ENCODE results near the gene CREBBP. TPM values are rescaled to one million over a fixed set of nuclear protein-coding genes. Genes with fewer than 3 reads are reported as not detected.

CREBBP gene
- total RNA-seq, 1 experiment from 2014 or later, result 79.1 TPM

DNA sequence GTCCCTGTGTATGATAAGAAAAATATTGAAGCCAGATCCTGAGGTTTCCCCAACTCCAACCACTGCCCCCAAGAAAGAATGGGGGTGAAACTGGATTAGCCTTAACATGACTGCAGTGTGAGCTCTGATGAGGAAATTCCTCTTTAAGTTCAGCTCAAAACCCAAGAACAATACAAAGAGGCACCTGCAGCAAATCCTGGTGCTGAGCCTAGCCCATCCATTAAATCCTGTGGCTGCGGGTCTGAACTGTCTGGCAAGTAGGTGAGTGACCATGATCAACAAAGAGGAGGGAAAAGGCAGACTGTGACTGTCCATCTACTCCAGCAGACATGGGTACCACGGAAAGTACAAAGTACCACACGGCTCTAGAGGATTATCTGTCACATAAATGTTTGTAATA, 64.2 kb downstream of the CREBBP start:
- Histone ChIP-seq H3T11ph (ENCODE audit: low read length) (no peak overlapping the region), H3K9ac (ENCODE audit: extremely low read depth, insufficient read length, low read length) (no peak overlapping the region), H2AK5ac (ENCODE audit: insufficient read length, low read length) (no peak overlapping the region), H3K4ac (ENCODE audit: low read depth, low read length) (no peak overlapping the region), H3K9me3 (ENCODE audit: control insufficient read depth, low read depth, low read length) (no peaks in the 10 kb centered on the region), H4K8ac (replicated peaks; ENCODE audit: insufficient read length, low read depth, low read length) (no peak overlapping the region), H3K79me1 (ENCODE audit: insufficient read depth, low read depth, low read length, poor library complexity, severe bottlenecking) (peaks cover 34% of the 10 kb centered on the region), H3K27ac (ENCODE audit: insufficient read length, low read depth, low read length) (no peak overlapping the region), H4K20me1 (ENCODE audit: control insufficient read depth, insufficient read depth, insufficient read length) (no peaks in the 10 kb centered on the region), H4K91ac (ENCODE audit: insufficient read length, low read depth, low read length) (no peak overlapping the region), H3K23me2 (ENCODE audit: insufficient read length, low read depth, low read length, poor library complexity, severe bottlenecking) (no peaks in the 10 kb centered on the region), H2BK12ac (ENCODE audit: insufficient read length, low read depth, low read length) (no peak overlapping the region), H3K79me2 (ENCODE audit: insufficient read depth, low read length) (peaks cover 27% of the 10 kb centered on the region), H2BK5ac (ENCODE audit: insufficient read length, low read length) (no peak overlapping the region), H3K23ac (ENCODE audit: insufficient read length, low read depth, low read length) (no peak overlapping the region), H3K14ac (ENCODE audit: insufficient read depth, low read length) (no peak overlapping the region), H4K5ac (ENCODE audit: insufficient read length, low read depth, low read length) (no peak overlapping the region), H2BK15ac (ENCODE audit: low read depth, low read length) (no peak overlapping the region), H2BK20ac (ENCODE audit: low read depth, low read length, poor library complexity, severe bottlenecking) (no peak overlapping the region), H3K4me1 (ENCODE audit: insufficient read depth, low read length) (peaks cover 2% of the 10 kb centered on the region; the same call in 1 of the 2 replicates), H2BK120ac (ENCODE audit: low read depth, low read length, poor library complexity, severe bottlenecking) (no peak overlapping the region), H3K4me2 (ENCODE audit: insufficient read depth, insufficient read length, low read length) (no peak overlapping the region), H3K18ac (ENCODE audit: insufficient read length, low read depth, low read length) (no peak overlapping the region), H2AFZ (ENCODE audit: low read length) (no peak overlapping the region), H3K56ac (ENCODE audit: insufficient read length, low read depth, low read length) (no peak overlapping the region), H3K27me3 (ENCODE audit: insufficient read depth, low read length) (no peaks in the 10 kb centered on the region)
- Mint-ChIP-seq H3K27ac (peak overlapping the region in 1 of 3 experiments; percentile 32; a peak in 1 of 7 replicates), H3K36me3 (ENCODE audit: insufficient read depth in 1 of 3, low read depth in 3 of 3) (no peaks in the 10 kb centered on the region), H3K4me3 (no peak overlapping the region), H3K4me1 (peaks cover 40 to 48% of the 10 kb centered on the region in 2 experiments), H3K9me3 (no peaks in the 10 kb centered on the region), H3K27me3 (ENCODE audit: low read depth) (no peaks in the 10 kb centered on the region; the same call in 1 of the 2 replicates)
- TF ChIP-seq, protein P1, sequence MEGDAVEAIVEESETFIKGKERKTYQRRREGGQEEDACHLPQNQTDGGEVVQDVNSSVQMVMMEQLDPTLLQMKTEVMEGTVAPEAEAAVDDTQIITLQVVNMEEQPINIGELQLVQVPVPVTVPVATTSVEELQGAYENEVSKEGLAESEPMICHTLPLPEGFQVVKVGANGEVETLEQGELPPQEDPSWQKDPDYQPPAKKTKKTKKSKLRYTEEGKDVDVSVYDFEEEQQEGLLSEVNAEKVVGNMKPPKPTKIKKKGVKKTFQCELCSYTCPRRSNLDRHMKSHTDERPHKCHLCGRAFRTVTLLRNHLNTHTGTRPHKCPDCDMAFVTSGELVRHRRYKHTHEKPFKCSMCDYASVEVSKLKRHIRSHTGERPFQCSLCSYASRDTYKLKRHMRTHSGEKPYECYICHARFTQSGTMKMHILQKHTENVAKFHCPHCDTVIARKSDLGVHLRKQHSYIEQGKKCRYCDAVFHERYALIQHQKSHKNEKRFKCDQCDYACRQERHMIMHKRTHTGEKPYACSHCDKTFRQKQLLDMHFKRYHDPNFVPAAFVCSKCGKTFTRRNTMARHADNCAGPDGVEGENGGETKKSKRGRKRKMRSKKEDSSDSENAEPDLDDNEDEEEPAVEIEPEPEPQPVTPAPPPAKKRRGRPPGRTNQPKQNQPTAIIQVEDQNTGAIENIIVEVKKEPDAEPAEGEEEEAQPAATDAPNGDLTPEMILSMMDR (conservative IDR thresholded peaks at IDR 0.05), result no peak
- no peak for DNase-seq
- WGBS (ENCODE audit: extremely low coverage, insufficient read length, low lambda C conversion rate), result no CpG with 5 or more reads among the region's 3 CpGs

Data from H9 (cell line).